Transverse colon (tissue), 4 donors: Measurements from ENCODE around the gene HSD17B2. TPM values are rescaled to one million over a fixed set of nuclear protein-coding genes. Genes with fewer than 3 reads are reported as not detected.

Source experiments
- DNase-seq: peaks from one replicate; pipeline ENCODE4 v3.0.0-alpha.2; 2019
- H3K27ac ChIP-seq, 4 donors: fragments of 200-600 bp; sonication (generic); 2 replicates each; pipeline ENCODE4 v1.5.1; 2016 to 2018; ENCODE audit warnings: inconsistent platforms in 4 of 4
- H3K27me3 ChIP-seq: fragments of 200-600 bp; sonication (generic); 2 replicates; pipeline ENCODE4 v1.5.1; 2017; ENCODE audit warnings: inconsistent platforms
- H3K36me3 ChIP-seq, 4 donors: fragments of 200-600 bp; sonication (generic); 2 replicates each; pipeline ENCODE4 v1.5.1; 2017 to 2019; ENCODE audit warnings: inconsistent platforms in 4 of 4
- H3K4me1 ChIP-seq, 4 donors: fragments of 200-600 bp; sonication (generic); 2 replicates each; pipeline ENCODE4 v1.5.1; 2017 to 2020; ENCODE audit warnings: inconsistent platforms in 4 of 4
- H3K4me3 ChIP-seq, 4 donors: fragments of 200-600 bp; sonication (generic); 1 replicate in 1 of 4; 2 replicates in 3 of 4; pipeline versions ENCODE4 v1.5.1 to v1.6.1; 2017 to 2019; ENCODE audit warnings: inconsistent platforms in 4 of 4
- H3K9me3 ChIP-seq, 2 donors: fragments of 200-600 bp; sonication (generic); 2 replicates each; pipeline ENCODE4 v1.5.1; 2017 to 2019; ENCODE audit warnings: inconsistent platforms in 2 of 2
- EP300 ChIP-seq: sonication (generic); formaldehyde crosslinking; IDR thresholded peaks from one replicate; pipeline ENCODE4 v1.6.1; 2017; ENCODE audit warnings: antibody characterized with exemption, low read depth
- POLR2A ChIP-seq: fragments of 450-650 bp; IDR thresholded peaks from one replicate; pipeline ENCODE4 v1.6.1; 2016; ENCODE audit warnings: antibody characterized with exemption, mild to moderate bottlenecking, moderate library complexity
- POLR2AphosphoS5 ChIP-seq, 3 donors: sonication (generic); formaldehyde crosslinking; IDR thresholded peaks; one replicate each; pipeline ENCODE4 v1.6.1; 2016; ENCODE audit warnings: antibody characterized with exemption in 3 of 3
- WGBS, 2 donors: methylation state at CpG; one replicate each; pipeline ENCODE4 v1.1.5; 2018; ENCODE audit warnings: low coverage in 1 of 2; 5-methylcytosine and 5-hydroxymethylcytosine counted together
- in situ Hi-C, 4 donors: fragments of 200-750 bp; cut with MboI; loops; one replicate each; pipeline versions ENCODE4 v1.15.0 to v1.15.1; 2017; ENCODE audit warnings: low sequenced_read_pairs in 3 of 4, low pct_ligation_motif_present in 1 of 4, low pct_unique_long_range_greater_than_20kb in 1 of 4
- intact Hi-C: fragments of 100-400 bp; cut with DNase I; formaldehyde crosslinking; loops from one replicate; pipeline ENCODE4 v1.15.1; 2023; ENCODE audit warnings: low total_unique reads
- total RNA-seq, 4 donors: library from RNA; depleted of rRNA; stranded (reverse); fragments of >200 nt; gene quantifications; one replicate each; pipeline ENCODE4 v1.1.0, GENCODE V29; 2016
- TF ChIP-seq, protein P1 (sequence below), 5 experiments: fragments of 200-600 bp in 3 of 5; fragments of 450-650 bp in 2 of 5; sonication (generic) in 3 of 5; IDR thresholded peaks; 1 replicate in 2 of 5; 2 replicates in 3 of 5; pipeline ENCODE4 v1.5.1; 2016 to 2017; ENCODE audit warnings: antibody characterized with exemption in 5 of 5, inconsistent platforms in 3 of 5, mild to moderate bottlenecking in 2 of 5, moderate library complexity in 1 of 5

The HSD17B2 gene
- total RNA-seq, 4 donors from 2014 or later, result 9.6 to 146 (median 82.3) TPM

DNA sequence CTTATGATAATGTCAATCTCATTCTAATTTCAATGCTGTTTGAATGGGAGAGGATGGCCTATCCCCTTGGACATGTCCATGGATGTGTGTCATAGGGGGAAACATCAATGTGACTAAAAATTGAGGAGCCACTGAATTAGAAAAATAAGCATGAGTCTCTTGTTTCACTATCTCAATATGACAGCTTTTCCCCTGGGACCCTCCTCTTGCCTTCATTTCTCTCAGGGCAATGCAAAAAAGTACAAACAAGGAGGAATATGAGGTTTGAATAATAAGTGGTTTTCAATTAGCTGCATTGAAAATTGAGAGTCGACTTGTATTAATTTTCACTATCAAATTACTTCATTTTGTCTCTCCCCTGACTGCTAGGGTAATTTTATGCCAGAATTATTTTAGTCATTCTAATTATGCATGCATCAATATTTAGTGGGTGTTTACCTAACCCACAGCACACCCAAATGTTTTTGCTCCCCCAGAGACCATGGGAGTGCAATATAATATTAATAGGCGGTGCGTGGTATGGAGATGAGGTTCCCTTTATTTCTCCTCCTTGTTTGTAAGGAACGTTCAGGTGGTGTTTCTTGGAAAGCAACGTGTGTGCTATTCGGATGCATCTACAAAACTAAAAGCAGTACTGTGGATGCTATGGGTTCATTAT, 17.0 kb upstream of the HSD17B2 start:
- intact Hi-C loops, result no loop called here
- H3K27ac ChIP-seq, result no peak overlapping the region
- H3K4me1 ChIP-seq, result no peaks in the 10 kb centered on the region
- in situ Hi-C loops, result no loop called here
- no peak overlapping the region for H3K4me3 ChIP-seq
- no peak for DNase-seq
- H3K36me3 ChIP-seq, result no peaks in the 10 kb centered on the region
- H3K9me3 ChIP-seq, result peaks cover 0 to 9% of the 10 kb centered on the region in 2 donors
- TF ChIP-seq POLR2A, result no peak
- WGBS, 2 donors, result 61 to 73% methylated on average over 6 of the region's 6 CpGs
- no peaks in the 10 kb centered on the region for H3K27me3 ChIP-seq

DNA sequence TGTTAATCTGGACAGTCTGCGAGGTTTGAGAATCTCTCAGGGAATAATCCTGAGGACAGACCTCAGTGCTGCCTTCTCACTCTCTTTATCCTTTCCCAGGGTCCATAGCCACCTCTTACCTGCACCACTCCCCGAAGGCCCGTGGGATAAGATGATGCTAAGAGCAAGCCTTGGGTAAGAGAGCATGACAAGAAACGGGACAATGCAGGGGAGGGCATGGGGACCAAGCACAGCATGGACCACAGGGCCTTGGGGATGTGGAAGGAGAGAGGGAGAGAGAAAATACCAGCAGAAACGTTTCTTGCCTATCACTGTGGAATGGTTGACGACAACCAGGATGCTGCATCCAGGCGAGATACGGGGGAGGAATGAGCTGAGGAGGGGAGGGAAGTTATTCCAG, 15.5 kb upstream of the HSD17B2 start:
- DNase-seq, result no peak
- no peak for TF ChIP-seq POLR2A
- TF ChIP-seq EP300, result no peak
- TF ChIP-seq POLR2AphosphoS5 (IDR thresholded peaks at IDR 0.05), result no peak
- TF ChIP-seq, protein P1, sequence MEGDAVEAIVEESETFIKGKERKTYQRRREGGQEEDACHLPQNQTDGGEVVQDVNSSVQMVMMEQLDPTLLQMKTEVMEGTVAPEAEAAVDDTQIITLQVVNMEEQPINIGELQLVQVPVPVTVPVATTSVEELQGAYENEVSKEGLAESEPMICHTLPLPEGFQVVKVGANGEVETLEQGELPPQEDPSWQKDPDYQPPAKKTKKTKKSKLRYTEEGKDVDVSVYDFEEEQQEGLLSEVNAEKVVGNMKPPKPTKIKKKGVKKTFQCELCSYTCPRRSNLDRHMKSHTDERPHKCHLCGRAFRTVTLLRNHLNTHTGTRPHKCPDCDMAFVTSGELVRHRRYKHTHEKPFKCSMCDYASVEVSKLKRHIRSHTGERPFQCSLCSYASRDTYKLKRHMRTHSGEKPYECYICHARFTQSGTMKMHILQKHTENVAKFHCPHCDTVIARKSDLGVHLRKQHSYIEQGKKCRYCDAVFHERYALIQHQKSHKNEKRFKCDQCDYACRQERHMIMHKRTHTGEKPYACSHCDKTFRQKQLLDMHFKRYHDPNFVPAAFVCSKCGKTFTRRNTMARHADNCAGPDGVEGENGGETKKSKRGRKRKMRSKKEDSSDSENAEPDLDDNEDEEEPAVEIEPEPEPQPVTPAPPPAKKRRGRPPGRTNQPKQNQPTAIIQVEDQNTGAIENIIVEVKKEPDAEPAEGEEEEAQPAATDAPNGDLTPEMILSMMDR (IDR thresholded peaks at IDR 0.05), result no peak
- H3K4me3 ChIP-seq, result no peak overlapping the region
- peaks cover 0 to 9% of the 10 kb centered on the region in 2 donors for H3K9me3 ChIP-seq
- H3K4me1 ChIP-seq, result no peaks in the 10 kb centered on the region
- intact Hi-C loops (no loop called here), in situ Hi-C loops (no loop called here)
- H3K27me3 ChIP-seq, result no peaks in the 10 kb centered on the region
- H3K27ac ChIP-seq, result no peak overlapping the region
- H3K36me3 ChIP-seq, result no peaks in the 10 kb centered on the region
- WGBS, 2 donors, result 60 to 65% methylated on average over 5 to 8 of the region's 8 CpGs

DNA sequence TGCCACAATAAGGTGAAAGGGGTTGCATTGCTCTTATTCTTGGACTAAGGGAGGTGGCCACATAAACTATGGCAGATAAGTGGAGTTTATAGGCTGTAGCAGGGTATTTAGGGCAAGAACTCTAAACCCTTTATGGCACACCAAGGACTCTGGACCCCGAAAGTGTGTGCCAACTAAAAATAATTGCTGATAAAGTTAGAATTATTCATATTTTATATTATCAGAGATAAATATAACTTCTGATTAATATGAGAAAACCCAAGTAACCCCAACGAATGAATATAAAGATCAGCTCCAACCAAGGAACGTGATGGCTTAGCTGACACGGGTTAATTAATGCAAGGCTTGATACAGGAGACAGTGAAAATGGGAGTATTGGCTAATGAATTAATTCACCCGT, 15.0 kb upstream of the HSD17B2 start:
- Histone ChIP-seq H3K36me3 (no peaks in the 10 kb centered on the region), H3K4me3 (no peak overlapping the region), H3K4me1 (no peaks in the 10 kb centered on the region), H3K27me3 (no peaks in the 10 kb centered on the region), H3K27ac (no peak overlapping the region), H3K9me3 (peaks cover 0 to 4% of the 10 kb centered on the region in 2 donors)
- 81 to 91% methylated on average over 5 of the region's 5 CpGs for WGBS, 2 donors
- no peak for DNase-seq
- intact Hi-C loops, result no loop called here
- in situ Hi-C loops, result loop anchor here in 2 of 4 donors (5.0 to 10.0 kb wide), 2 partner anchors 205 to 212 kb away; no protein-coding TSS in a partner anchor
- TF ChIP-seq POLR2A (no peak), POLR2AphosphoS5 (IDR thresholded peaks at IDR 0.05) (no peak), EP300 (no peak)
- TF ChIP-seq, protein P1 (IDR thresholded peaks at IDR 0.05), result no peak

DNA sequence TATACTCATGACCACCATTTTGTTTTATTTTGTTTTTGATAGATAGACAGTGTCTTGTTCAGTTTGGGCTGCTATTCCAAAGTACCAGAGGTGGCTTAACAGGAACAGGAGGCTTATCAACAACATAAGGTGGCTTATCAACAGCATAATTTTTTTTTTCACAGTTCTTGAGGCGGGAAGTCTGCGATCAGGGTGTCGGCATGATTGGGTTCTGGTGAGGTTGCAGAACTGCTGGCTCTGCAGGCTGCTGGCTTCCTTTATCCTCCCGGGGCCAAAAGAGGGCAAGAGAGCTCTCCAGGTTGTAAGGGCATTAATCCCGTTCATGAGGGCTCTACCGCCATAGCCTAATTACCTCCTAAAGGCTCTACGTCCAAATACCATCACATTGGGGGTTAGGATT, 11.8 kb upstream of the HSD17B2 start:
- H3K4me3 ChIP-seq, result no peak overlapping the region
- TF ChIP-seq, protein P1 (IDR thresholded peaks at IDR 0.05), result no peak
- H3K27me3 ChIP-seq, result no peaks in the 10 kb centered on the region
- no peak for DNase-seq
- in situ Hi-C loops (loop anchor here in 2 of 4 donors (5.0 to 10.0 kb wide), 2 partner anchors 202 to 209 kb away; no protein-coding TSS in a partner anchor), intact Hi-C loops (no loop called here)
- WGBS, 2 donors, result 85 to 100% methylated on average over 1 to 7 of the region's 7 CpGs
- no peaks in the 10 kb centered on the region for H3K36me3 ChIP-seq
- H3K27ac ChIP-seq, result no peak overlapping the region
- no peaks in the 10 kb centered on the region for H3K9me3 ChIP-seq
- no peaks in the 10 kb centered on the region for H3K4me1 ChIP-seq

DNA sequence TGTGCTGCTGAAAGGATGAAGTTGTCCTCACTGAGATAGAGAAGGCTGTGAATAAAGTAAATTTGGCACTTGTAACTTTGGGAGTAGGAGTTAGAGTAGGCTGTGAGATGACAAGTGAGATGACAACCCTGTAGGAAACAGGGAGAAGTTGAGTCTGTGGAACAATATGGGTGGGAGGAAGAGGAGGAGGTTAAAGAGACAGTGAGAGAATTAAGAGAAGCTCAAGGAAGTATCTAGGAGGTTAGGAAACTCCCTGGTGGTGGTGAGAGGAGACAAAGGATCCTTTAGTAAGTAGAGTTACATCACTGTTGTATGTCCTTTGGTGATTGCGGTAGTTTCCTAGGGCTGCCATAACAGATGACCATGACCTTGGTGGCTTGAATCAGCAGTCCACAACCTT, 10.7 kb upstream of the HSD17B2 start:
- TF ChIP-seq POLR2AphosphoS5 (IDR thresholded peaks at IDR 0.05) (no peak), POLR2A (no peak), EP300 (no peak)
- TF ChIP-seq, protein P1 (IDR thresholded peaks at IDR 0.05), result no peak
- WGBS, 2 donors, result 95% methylated on average over 1 of the region's 1 CpG; no CpG with 5 or more reads in 1 of the 2 donors
- no peak overlapping the region for H3K27ac ChIP-seq
- no peaks in the 10 kb centered on the region for H3K4me1 ChIP-seq
- no peak overlapping the region for H3K4me3 ChIP-seq
- H3K27me3 ChIP-seq, result no peaks in the 10 kb centered on the region
- intact Hi-C loops (no loop called here), in situ Hi-C loops (loop anchor here in 2 of 4 donors (5.0 to 10.0 kb wide), 2 partner anchors 200 to 208 kb away; no protein-coding TSS in a partner anchor)
- no peak for DNase-seq
- H3K9me3 ChIP-seq, result no peaks in the 10 kb centered on the region
- H3K36me3 ChIP-seq, result no peaks in the 10 kb centered on the region
